Lower leg skin (tissue), 4 donors: ENCODE results near the gene STAT3. TPM values are rescaled to one million over a fixed set of nuclear protein-coding genes. Genes with fewer than 3 reads are reported as not detected.

Experiments
- DNase-seq, 2 donors: peaks; one replicate each; pipeline ENCODE4 v3.0.0-alpha.2; 2019; ENCODE audit warnings: low spot score in 2 of 2
- H3K4me3 ChIP-seq: fragments of 200-600 bp; sonication (generic); 2 replicates; pipeline ENCODE4 v1.5.1; 2017; ENCODE audit warnings: mild to moderate bottlenecking, low read depth; ENCODE audit not compliant: poor library complexity, severe bottlenecking
- POLR2A ChIP-seq, 2 donors: fragments of 450-650 bp; IDR thresholded peaks; one replicate each; pipeline ENCODE4 v1.6.1; 2016 to 2017; ENCODE audit warnings: antibody characterized with exemption in 2 of 2, mild to moderate bottlenecking in 1 of 2, moderate library complexity in 1 of 2
- WGBS, 2 donors: methylation state at CpG; one replicate each; pipeline ENCODE4 v1.1.5; 2018; 5-methylcytosine and 5-hydroxymethylcytosine counted together
- intact Hi-C: fragments of 100-400 bp; cut with DNase I; formaldehyde crosslinking; loops from one replicate; pipeline ENCODE4 v1.15.0; 2023; ENCODE audit warnings: low total_unique reads
- total RNA-seq, 4 donors: library from RNA; depleted of rRNA; stranded (reverse); fragments of >200 nt; gene quantifications; one replicate each; pipeline ENCODE4 v1.1.0, GENCODE V29; 2016
- TF ChIP-seq, protein P1 (sequence below), 3 donors: fragments of 450-650 bp; IDR thresholded peaks; one replicate each; pipeline ENCODE4 v1.5.1; 2016; ENCODE audit warnings: antibody characterized with exemption in 3 of 3, mild to moderate bottlenecking in 3 of 3, moderate library complexity in 2 of 3

The STAT3 gene
- total RNA-seq, 4 donors from 2014 or later: 109 to 149 (median 124) TPM

DNA sequence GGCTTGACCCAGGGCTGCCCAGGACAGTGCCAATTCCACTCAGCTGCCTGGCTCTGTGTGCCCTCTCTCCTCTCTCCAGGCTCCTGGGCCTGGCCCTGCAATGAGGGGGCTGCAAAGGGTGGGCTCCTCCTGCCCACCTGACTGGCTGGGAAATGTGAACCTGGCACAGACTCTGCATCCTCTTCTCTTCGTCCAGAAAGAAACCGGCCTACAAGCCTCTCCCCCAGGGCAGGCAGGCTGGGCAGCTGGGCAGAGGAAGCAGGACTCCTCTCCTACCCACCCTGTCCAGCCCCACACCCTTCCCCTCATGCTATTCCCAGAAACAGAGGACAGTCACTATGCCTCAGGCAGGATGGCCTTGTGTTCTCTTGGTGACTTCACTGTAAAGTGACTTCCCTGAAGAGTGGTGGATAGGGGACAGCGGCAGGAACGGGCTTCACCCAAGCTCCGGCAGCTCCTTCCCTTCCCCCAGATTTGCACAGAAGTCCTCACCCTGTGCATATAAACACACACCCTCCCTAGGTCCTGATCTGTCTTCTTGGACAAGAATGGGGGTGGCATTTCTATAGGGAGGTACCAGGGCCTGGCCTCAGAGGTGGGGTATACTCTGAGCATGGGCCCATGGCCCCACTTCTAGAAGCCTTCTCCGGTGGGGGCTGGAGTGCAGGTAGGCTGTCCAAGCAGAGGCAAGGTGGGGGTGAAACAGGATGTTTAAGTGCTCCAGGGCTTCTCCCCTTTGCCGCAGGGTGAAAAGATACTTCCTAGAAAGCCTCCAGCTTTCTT lies 104.8 kb downstream of the STAT3 start:
- peak in 1 of 2 donors; percentile 81 for DNase-seq
- no peak for TF ChIP-seq POLR2A (IDR thresholded peaks at IDR 0.05)
- TF ChIP-seq, protein P1, sequence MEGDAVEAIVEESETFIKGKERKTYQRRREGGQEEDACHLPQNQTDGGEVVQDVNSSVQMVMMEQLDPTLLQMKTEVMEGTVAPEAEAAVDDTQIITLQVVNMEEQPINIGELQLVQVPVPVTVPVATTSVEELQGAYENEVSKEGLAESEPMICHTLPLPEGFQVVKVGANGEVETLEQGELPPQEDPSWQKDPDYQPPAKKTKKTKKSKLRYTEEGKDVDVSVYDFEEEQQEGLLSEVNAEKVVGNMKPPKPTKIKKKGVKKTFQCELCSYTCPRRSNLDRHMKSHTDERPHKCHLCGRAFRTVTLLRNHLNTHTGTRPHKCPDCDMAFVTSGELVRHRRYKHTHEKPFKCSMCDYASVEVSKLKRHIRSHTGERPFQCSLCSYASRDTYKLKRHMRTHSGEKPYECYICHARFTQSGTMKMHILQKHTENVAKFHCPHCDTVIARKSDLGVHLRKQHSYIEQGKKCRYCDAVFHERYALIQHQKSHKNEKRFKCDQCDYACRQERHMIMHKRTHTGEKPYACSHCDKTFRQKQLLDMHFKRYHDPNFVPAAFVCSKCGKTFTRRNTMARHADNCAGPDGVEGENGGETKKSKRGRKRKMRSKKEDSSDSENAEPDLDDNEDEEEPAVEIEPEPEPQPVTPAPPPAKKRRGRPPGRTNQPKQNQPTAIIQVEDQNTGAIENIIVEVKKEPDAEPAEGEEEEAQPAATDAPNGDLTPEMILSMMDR (IDR thresholded peaks at IDR 0.05): no peak
- intact Hi-C loops: no loop called here
- no peak overlapping the region for H3K4me3 ChIP-seq
- 71 to 83% methylated on average over 6 to 7 of the region's 7 CpGs for WGBS, 2 donors

DNA sequence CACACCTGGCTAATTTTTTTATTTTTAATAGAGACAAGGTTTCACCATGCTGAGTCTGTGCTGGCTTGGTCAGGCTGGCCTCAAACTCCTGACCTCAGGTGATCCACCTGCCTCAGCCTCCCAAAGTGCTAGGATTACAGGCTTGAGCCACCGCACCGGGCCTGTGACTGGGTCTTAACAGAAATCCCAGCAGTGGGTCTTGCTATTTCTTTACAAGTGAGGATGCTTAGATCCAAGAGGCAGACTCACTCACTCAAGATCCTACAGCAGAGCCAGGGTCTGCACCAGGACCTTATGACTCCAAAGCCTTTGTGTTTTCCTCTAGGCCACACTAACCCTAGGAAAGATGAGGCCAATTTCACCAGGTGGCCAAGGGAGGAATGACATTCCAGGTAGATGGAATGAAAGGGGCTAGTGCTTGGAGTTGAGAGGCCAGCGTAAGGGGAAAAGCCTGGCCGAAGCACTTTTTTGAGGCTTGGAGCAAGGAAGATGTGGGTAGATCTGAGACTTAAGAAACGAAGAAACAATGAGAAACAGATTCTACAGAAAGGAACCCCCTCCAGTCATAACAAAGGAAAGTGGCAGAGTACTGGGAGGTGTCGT lies 105.7 kb downstream of the STAT3 start:
- 85 to 89% methylated on average over 6 of the region's 6 CpGs for WGBS, 2 donors
- H3K4me3 ChIP-seq: no peak overlapping the region
- intact Hi-C loops: no loop called here
- TF ChIP-seq POLR2A (IDR thresholded peaks at IDR 0.05): no peak
- TF ChIP-seq, protein P1 (IDR thresholded peaks at IDR 0.05): no peak
- peak in 1 of 2 donors; percentile 54 for DNase-seq

DNA sequence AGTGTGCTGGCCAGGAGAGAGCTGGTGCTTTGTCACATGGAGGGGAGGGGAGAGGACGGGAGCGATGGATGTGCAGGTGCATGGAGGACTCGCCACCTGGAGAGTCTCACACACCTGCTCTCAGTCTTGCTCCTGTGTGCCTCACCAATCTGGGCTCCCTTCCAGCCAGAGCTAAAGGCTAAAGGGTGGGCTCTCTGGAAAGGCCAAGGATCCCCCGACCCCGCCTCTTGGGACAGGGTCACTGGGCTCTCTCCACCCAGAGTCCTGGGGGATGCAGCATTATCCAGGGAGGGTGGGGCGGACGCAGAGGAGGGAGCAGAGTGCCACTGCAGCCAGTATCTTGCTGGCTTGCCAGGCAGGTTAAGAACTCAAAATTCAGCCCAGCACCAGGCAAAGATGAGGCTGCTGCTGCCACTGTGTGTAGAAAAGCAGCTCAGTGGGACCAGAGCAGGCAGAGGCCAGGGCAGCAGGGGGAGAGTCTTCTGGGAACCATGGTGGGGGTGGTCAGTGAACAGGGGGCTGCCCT lies 106.6 kb downstream of the STAT3 start:
- no peak overlapping the region for H3K4me3 ChIP-seq
- intact Hi-C loops: no loop called here
- WGBS, 2 donors: 77 to 86% methylated on average over 7 of the region's 7 CpGs
- peak in 1 of 2 donors; percentile 81 for DNase-seq
- no peak for TF ChIP-seq POLR2A (IDR thresholded peaks at IDR 0.05)
- TF ChIP-seq, protein P1 (IDR thresholded peaks at IDR 0.05): no peak

DNA sequence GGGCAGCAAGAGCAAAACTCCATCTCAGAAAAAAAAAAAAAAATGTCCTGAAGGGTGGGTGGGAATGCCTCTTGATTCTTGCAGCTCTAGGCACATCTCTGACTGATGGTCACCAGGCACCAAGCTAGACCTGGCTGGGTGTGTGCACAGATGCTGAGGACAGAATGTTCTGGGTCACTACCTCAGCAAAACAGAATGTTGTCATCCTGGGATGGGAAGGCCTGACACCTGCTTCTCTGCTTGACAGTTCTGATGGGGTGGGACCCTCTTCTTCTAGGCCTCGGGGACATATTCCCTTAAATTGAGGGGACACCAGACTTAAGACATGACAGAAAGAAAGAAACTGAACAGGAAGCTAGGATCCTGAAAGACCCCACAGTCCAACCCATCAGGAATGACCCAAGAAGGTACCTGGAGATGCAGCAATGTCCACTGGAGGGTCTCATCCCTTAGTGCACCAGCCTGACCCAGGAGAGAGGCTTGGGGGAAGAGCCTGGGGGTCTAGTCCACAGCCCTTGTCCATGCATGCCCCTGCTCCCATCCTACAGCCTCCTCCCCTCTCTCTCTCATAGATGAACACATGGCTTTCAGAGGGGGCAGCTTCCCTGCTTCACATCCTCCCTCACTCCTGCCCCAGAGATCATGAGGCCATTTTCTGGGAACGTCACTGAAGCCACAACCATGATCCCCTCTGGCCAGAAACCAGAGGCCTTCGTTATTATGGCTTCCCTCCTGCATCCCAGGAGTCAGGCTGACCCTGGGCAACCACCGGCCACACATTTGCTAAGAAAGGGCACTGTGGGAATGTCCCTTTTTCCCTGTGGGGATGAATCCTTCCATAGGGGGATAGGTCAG lies 108.2 kb downstream of the STAT3 start:
- 87 to 93% methylated on average over 4 of the region's 4 CpGs for WGBS, 2 donors
- no peak for TF ChIP-seq POLR2A (IDR thresholded peaks at IDR 0.05)
- TF ChIP-seq, protein P1 (IDR thresholded peaks at IDR 0.05): no peak
- DNase-seq: peak in 1 of 2 donors; percentile 70
- intact Hi-C loops: no loop called here
- H3K4me3 ChIP-seq: no peak overlapping the region

DNA sequence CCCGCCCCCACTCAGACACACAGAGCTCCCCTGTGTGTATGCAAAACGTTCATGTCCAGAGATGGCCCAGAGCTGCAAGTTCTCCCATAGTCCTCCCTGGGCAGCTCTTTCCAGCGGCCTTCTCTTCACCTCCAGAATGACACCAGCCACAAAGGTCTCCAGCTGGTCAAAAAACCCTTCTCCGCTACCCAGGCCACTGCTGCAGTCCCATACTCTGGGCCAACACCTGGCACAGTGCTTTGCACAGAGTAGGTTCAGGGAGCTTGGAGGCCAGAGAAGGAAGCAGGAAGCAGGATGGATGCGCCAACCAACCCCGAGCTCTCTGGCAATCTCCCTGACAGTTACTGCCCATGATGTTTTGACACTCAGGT lies 110.9 kb downstream of the STAT3 start:
- no peak for DNase-seq
- WGBS, 2 donors: 63 to 69% methylated on average over 6 of the region's 6 CpGs

More for the DNA sequence above, 110.9 kb downstream of the STAT3 start:
- TF ChIP-seq, protein P1 (IDR thresholded peaks at IDR 0.05): no peak
- no peak for TF ChIP-seq POLR2A (IDR thresholded peaks at IDR 0.05)
- intact Hi-C loops: no loop called here
- H3K4me3 ChIP-seq: no peak overlapping the region
